Measurements from ENCODE around the gene ACSL1.

The ACSL1 gene

DNA sequence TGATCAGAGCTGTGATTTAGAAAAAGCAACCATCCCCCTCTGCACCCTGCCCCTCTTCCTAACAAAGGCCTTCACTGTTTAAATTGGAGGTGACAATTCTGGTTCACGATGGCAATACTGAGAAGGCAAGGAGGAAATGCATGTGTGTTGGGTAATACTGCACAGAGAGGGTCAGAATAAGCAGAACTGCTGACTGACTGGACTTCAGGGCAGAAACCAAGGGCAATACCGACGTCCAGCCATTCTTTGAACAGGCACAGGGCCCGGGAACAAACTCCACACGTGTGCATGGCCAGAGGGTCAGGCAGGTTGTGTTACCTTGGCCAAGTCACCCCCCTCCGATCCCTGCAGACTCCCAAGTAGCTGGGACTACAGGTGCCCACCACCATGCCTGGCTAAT is 6.0 kb downstream of the ACSL1 start (continued):
- TF ChIP-seq KLF8 (tag by site-specific recombination; IDR thresholded peaks at IDR 0.05) = no peak
- TF ChIP-seq OSR2 (tag by site-specific recombination; IDR thresholded peaks at IDR 0.05) = no peak
- no peak for TF ChIP-seq ZNF391 (tag by site-specific recombination; IDR thresholded peaks at IDR 0.05; ENCODE audit: borderline replicate concordance, low read depth)
- no peak for TF ChIP-seq ZNF140 (tag by site-specific recombination; IDR thresholded peaks at IDR 0.05)
- no peak for TF ChIP-seq ZNF354C (tag by site-specific recombination; IDR thresholded peaks at IDR 0.05; ENCODE audit: borderline replicate concordance, low read depth)

- Histone ChIP-seq H3K4me1 (ENCODE audit: control insufficient read depth, insufficient read depth, low read length) (peaks cover 11% of the 10 kb centered on the region), H3K9me3 (ENCODE audit: control insufficient read depth, insufficient read depth, low read depth, low read length) (no peaks in the 10 kb centered on the region), H3K36me3 (ENCODE audit: control insufficient read depth in 2 of 2, insufficient read depth in 1 of 2, low read length in 2 of 2) (no peaks in the 10 kb centered on the region), H3K4me3 (ENCODE audit: low read depth, low read length) (no peak overlapping the region), H3K27ac (ENCODE audit: extremely low read depth, low read depth, low read length) (no peak overlapping the region)
- TF ChIP-seq ZNF214 (tag by site-specific recombination; IDR thresholded peaks at IDR 0.05; ENCODE audit: borderline replicate concordance) (no peak), ZNF529 (tag by site-specific recombination; IDR thresholded peaks at IDR 0.05; ENCODE audit: insufficient replicate concordance) (no peak), ZNF202 (tag by site-specific recombination; IDR thresholded peaks at IDR 0.05; ENCODE audit: borderline replicate concordance) (no peak)
- TF ChIP-seq, protein P1, sequence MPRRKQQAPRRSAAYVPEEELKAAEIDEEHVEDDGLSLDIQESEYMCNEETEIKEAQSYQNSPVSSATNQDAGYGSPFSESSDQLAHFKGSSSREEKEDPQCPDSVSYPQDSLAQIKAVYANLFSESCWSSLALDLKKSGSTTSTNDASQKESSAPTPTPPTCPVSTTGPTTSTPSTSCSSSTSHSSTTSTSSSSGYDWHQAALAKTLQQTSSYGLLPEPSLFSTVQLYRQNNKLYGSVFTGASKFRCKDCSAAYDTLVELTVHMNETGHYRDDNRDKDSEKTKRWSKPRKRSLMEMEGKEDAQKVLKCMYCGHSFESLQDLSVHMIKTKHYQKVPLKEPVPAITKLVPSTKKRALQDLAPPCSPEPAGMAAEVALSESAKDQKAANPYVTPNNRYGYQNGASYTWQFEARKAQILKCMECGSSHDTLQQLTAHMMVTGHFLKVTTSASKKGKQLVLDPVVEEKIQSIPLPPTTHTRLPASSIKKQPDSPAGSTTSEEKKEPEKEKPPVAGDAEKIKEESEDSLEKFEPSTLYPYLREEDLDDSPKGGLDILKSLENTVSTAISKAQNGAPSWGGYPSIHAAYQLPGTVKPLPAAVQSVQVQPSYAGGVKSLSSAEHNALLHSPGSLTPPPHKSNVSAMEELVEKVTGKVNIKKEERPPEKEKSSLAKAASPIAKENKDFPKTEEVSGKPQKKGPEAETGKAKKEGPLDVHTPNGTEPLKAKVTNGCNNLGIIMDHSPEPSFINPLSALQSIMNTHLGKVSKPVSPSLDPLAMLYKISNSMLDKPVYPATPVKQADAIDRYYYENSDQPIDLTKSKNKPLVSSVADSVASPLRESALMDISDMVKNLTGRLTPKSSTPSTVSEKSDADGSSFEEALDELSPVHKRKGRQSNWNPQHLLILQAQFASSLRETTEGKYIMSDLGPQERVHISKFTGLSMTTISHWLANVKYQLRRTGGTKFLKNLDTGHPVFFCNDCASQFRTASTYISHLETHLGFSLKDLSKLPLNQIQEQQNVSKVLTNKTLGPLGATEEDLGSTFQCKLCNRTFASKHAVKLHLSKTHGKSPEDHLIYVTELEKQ (tag by site-specific recombination; IDR thresholded peaks at IDR 0.05; ENCODE audit: borderline replicate concordance) = no peak
- CTCF ChIA-PET = interaction anchor here (0.9 kb wide), 1 partner anchor 141 kb away, joined by 3 read pairs; no protein-coding TSS in a partner anchor
- POLR2A ChIA-PET = no interaction called here
Observed at GRCh38 chr4:184818216-184818564, 7.6 kb downstream of the ACSL1 start.

GRCh38 chr4:184817494-184818215 is 8.1 kb downstream of the ACSL1 start:
- TF ChIP-seq ZNF350 (tag by site-specific recombination; IDR thresholded peaks at IDR 0.05) (no peak), ZNF426 (tag by site-specific recombination; IDR thresholded peaks at IDR 0.05) (no peak), ZNF19 (tag by site-specific recombination; IDR thresholded peaks at IDR 0.05; ENCODE audit: low read depth) (no peak), ZNF449 (tag by site-specific recombination; IDR thresholded peaks at IDR 0.05) (no peak), ZBTB7A (tag by site-specific recombination; IDR thresholded peaks at IDR 0.05; ENCODE audit: low read depth) (no peak), ELK4 (IDR thresholded peaks at IDR 0.05; ENCODE audit: borderline replicate concordance, low read depth, low read length) (no peak), SCRT1 (tag by site-specific recombination; IDR thresholded peaks at IDR 0.05; ENCODE audit: borderline replicate concordance) (no peak), ZNF157 (tag by site-specific recombination; IDR thresholded peaks at IDR 0.05) (no peak)
- H3K36me3 ChIP-seq (ENCODE audit: control insufficient read depth in 2 of 2, insufficient read depth in 1 of 2, low read length in 2 of 2) = no peaks in the 10 kb centered on the region
- no peaks in the 10 kb centered on the region for H3K9me3 ChIP-seq (ENCODE audit: control insufficient read depth, insufficient read depth, low read depth, low read length)
- H3K4me1 ChIP-seq (ENCODE audit: control insufficient read depth, insufficient read depth, low read length) = peaks cover 11% of the 10 kb centered on the region
- POLR2A ChIA-PET = no interaction called here
- CTCF ChIA-PET = no interaction called here
- no peak overlapping the region for H3K4me3 ChIP-seq (ENCODE audit: low read depth, low read length)
- H3K27ac ChIP-seq (ENCODE audit: extremely low read depth, low read depth, low read length) = no peak overlapping the region

Data from HEK293 (cell line).